SK-N-DZ (cell line): ENCODE data around the gene ASAP3.

Experiments used
- DNase-seq: peaks from one replicate; pipeline ENCODE4 v3.0.0-alpha.2; 2015; ENCODE audit warnings: low spot score

Gene ASAP3

DNA sequence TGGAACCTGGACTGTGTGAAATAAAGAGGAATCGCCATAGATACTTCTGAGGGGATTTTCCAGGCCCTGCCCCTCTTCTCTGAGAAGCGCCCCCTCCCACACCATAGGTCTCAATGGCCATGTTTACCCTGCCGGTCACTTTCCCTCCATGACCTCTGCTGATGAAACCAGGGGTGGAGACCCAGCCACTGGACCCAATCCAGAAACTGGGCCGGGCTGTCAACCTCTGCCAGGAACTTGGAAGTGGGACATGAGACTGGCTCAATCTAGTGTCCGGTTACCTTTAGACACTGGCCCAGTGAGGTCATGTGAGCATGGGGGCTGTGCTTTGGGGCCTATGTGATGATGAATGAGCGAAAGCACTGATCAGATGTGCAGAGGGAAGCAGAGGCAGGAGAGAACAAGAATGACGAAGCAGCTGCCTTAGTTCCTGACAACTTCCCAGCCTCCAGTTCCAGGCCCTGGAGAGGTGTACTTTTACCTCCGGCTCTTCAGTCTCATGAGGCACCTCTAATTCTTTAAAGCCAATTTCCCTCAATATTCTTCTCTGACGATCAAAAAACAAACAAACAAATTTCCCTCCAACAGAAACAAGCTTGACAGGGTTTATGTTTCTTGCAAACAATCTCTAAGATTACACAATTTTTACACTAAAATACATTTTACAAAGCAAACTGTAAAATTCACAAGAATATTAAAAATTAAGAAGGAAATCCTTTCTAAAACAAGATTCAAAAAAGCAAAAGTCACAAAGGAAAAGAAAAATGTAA lies 4.9 kb downstream of the ASAP3 start:
- DNase-seq: no peak

DNA sequence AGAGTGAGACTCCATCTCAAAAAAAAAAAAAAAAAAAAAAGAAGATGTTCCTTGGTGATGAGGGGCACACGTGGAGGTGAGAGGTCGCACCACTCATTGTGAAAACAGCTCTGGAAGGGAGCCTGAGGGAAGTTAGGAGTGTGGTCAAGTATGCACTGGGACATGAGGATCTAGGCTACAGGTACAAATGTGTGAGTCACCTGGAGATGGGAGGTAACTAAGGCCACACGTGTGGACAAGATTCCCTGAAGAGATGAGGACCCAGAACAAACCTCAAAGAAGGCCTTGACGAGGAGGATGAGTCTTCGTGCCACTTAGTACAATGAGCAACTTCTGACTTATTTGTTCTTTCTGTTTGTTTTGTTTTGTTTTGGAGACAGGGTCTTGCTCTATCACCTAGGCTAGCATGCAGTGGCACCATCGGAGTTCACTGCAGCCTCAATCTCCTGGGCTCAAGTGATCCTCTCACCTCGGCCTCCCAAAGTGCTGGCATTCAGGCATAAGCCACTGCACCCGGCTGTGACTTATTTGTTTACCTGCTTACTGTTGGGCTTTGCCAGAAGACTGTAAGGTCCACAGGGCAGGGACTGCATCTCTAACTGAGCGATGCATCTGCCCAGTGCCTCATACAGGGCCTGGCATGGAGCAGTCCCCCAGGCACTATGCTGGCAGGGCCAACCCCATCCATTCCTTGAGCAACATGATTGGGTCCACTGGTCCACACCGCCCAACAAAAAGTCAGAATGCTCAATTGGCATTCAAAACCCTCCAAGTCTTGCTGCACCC lies 6.4 kb downstream of the ASAP3 start:
- no peak for DNase-seq

- DNase-seq: no peak
Measured at GRCh38 chr1:23475641-23476040, 8.3 kb downstream of the ASAP3 start.

- DNase-seq: no peak
Measured at GRCh38 chr1:23475134-23475628, 8.8 kb downstream of the ASAP3 start.

DNA sequence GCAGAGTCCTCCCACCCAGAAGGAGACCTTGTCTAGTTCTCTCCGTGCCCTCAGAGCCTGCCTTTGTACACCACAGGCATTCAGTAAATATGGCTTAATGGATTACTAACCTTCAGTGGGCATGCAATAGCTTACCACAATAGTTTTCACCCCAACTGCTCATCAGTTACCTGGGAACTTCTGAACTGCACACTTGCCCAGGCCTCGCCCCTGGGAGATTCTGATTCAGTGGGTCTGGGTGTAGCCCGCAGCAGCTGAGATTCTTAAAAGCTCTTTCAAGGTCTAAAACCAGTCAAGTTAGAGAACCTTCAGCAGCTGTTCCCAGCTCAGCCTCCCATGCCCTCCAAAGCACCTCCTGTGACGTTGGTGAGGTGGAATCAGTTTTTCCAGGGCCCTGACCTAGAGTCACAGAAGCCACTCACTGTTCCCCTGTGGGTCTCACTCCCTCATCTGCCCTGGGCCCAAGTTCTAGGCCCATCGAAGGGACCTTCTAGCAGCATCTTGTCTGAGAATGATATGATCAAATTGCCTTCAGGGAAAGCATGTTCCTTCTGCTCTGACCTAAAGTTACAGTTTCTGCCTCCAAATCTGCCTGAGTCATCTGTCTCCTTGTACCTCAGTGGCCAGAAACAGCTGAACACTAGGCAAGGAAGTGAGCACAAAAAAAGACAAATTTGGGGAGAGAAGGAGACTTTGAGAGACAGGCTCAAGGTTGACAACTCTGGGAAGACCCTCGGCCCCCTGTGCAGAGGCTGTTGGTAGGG lies 10.8 kb downstream of the ASAP3 start:
- DNase-seq: no peak

- DNase-seq: no peak
Measured at GRCh38 chr1:23472351-23473036, 11.5 kb downstream of the ASAP3 start.

GRCh38 chr1:23471473-23472075 lies 12.4 kb downstream of the ASAP3 start:
- DNase-seq: no peak

- no peak for DNase-seq
Measured at GRCh38 chr1:23470282-23471070, 13.5 kb downstream of the ASAP3 start.

DNA sequence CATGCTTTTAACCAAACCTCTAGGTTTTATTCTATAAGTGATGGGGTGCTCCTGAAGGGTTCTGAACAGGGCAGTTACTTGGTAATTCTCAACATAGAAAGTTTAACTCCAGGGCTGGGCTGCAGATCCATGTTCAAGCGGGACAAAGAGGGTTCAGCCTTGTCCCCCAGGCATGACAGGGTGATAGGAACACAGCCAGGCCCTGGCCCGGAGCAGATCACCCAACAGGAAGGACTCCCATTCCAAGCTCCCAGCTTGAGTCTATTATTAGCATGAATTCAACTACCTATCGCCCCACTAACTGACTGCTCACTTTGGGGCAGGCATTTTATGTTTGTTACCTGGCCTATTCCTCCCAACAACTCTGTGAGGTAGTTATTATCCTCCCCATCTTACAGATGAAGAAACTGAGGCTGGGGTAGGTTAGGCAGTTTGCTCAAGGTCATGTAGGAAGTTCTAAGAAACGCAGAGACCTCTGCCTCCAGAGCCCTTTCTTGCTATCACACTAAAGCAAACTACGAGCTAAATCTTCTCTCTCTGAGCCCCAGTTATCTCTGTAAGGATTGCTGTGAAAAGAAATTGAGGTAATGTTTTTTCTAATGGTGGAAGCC lies 14.5 kb downstream of the ASAP3 start:
- DNase-seq: no peak

DNA sequence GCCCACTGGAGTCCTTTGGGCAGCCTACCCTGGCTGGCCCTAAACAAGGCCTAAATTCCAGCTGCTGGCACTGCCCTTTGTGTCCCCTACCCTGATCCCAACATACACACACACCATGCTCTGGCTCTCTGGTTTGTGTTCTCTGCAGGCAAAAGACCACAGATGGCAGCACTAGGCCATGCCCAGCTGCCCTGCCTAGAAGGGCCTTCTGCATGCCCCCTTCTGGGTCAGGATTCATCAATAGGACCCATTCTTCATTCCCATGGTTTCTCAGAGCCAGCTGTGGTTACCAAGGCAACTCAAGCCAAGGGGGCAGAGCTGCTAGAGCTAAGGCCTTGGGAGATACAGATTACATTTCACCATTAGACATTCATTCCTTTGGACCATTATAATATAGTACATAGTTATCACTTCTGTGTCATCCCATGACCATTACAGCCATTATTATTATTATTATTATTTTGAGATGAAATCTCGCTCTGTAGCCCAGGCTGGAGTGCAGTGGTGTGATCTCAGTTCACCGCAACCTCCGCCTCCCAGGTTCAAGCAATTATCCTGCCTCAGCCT lies 17.5 kb downstream of the ASAP3 start:
- no peak for DNase-seq

GRCh38 chr1:23463286-23463685 lies 20.7 kb downstream of the ASAP3 start:
- no peak for DNase-seq

GRCh38 chr1:23462766-23463165 lies 21.2 kb downstream of the ASAP3 start:
- no peak for DNase-seq

DNA sequence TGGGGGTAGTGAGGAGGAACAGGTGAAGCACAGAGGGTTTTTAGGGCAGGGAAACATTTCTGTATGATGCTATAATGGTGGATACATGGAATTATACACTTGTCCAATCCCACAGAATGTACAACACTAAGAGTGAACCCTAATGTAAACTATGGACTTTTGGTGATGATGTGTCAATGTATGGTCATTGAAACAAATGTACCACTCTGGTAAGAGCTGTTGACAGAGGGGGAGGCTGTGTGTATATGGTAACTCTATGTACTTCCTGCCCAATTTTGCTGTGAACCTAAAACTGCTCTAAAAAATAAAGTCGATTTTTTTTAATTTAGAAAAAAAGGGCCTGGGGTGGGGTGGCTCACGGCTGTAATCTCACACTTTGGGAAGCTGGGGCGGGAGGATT lies 22.9 kb downstream of the ASAP3 start:
- no peak for DNase-seq

GRCh38 chr1:23460519-23460918 lies 23.5 kb downstream of the ASAP3 start:
- no peak for DNase-seq

GRCh38 chr1:23459338-23459757 lies 24.6 kb downstream of the ASAP3 start:
- DNase-seq: no peak

DNA sequence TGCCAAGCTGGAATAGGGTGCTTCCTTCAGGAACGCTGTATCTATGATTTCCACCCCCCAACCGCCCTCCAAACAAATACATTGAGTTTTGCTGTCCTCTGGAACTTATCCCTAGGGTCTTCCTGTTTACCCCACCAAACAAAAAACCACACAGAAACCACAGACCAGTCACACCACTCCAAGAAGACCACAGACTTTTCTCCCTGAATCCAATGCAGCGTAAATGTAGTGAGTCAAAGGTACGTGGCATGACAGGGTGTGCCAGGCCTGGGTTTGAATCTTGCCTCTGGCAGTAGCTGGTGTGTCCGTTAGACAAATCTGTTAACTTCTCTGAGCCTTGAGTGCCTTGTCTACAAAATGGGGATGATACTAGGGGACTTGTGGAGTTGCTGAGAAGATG lies 27.8 kb downstream of the ASAP3 start:
- no peak for DNase-seq

DNA sequence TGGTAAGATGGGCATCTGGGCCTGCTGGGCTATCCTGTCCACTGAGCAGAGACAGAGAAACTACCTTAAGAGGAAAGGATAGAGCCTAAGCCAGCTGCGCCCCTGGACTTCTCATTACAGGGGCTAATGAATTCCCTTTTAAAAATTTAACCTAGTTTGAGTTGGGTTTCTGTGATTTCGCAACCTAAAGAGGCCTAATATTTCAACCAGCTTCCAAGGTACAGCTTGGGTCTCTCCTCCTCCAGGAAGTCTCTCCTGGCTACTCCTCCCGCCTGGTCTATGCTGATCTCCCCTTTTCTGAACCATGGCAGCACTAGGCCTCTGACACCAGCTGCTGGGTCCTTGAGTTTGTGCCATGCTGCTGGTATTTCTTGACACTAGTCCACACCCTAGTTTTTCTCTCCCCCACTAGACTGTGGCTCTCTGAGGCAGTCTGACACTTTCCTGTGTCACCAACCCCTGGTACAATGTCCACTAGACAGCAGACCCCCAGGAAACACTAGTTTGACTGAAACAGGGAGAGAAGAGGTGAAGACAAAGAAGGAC lies 30.5 kb downstream of the ASAP3 start:
- no peak for DNase-seq

GRCh38 chr1:23452011-23452411 lies 32.0 kb downstream of the ASAP3 start:
- DNase-seq: peak; percentile 18

DNA sequence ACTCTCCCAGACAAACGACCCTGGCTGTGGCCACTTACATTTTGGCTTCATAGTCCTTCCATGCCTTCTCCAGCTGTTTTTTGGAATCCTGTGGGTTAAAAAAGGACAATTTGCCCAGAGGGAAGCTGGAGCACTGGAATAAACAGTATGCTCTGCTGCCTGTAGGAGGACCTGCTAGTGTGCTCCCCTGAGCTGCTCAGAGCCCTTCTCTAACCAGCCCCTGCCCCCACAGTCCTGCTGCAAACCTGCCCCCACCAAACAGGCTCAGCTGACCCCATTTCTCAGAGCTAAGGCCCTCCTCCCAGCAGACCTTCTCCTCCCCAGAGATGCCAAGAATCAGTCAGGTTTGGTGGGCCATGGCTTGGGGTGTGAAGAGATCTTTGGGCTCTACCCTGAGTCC lies 32.5 kb downstream of the ASAP3 start:
- no peak for DNase-seq
